ENCODE results near the gene CDC27.
A peak's percentile ranks its signal among the peaks of the same experiment; 100 is the strongest.

The CDC27 gene

GRCh38 chr17:47210779-47211178 lies 21.7 kb upstream of the CDC27 start:
- peaks cover 35% of the 10 kb centered on the region for H3K27me3 Mint-ChIP-seq (ENCODE audit: low read depth)
- no peak overlapping the region for H3K27ac Mint-ChIP-seq
- no peaks in the 10 kb centered on the region for H3K9me3 Mint-ChIP-seq
- H3K4me1 Mint-ChIP-seq (ENCODE audit: low read depth), result peaks cover 10% of the 10 kb centered on the region
- H3K4me3 Mint-ChIP-seq, result no peak overlapping the region
- no peaks in the 10 kb centered on the region for H3K36me3 Mint-ChIP-seq (ENCODE audit: low read depth)

GRCh38 chr17:47210105-47210504 lies 21.0 kb upstream of the CDC27 start:
- Mint-ChIP-seq H3K27ac (no peak overlapping the region), H3K4me1 (ENCODE audit: low read depth) (peaks cover 17% of the 10 kb centered on the region), H3K36me3 (ENCODE audit: low read depth) (no peaks in the 10 kb centered on the region), H3K4me3 (no peak overlapping the region), H3K27me3 (ENCODE audit: low read depth) (peaks cover 31% of the 10 kb centered on the region), H3K9me3 (no peaks in the 10 kb centered on the region)

DNA sequence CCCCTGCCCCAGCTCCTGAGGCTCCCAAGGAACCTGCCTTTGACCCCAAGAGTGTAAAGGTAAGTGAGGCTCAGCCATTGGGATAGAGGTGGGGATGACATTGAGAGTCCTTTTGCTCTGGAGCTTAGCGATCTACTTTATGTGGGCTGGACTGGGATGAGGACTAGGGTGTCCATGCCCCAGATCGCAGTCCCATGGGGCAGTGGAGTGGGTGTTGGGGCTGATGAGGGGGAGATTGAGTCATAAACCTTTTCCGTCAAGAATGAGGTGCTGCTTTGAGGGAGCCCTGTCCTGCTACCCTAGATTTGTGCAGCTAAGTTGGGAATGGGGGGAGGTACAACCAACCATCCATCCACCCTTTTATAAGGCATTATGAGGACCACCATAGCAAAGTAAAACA lies 20.4 kb upstream of the CDC27 start:
- Mint-ChIP-seq H3K4me1 (ENCODE audit: low read depth) (peaks cover 23% of the 10 kb centered on the region), H3K36me3 (ENCODE audit: low read depth) (no peaks in the 10 kb centered on the region), H3K27ac (no peak overlapping the region), H3K4me3 (no peak overlapping the region), H3K27me3 (ENCODE audit: low read depth) (peaks cover 28% of the 10 kb centered on the region), H3K9me3 (no peaks in the 10 kb centered on the region)

DNA sequence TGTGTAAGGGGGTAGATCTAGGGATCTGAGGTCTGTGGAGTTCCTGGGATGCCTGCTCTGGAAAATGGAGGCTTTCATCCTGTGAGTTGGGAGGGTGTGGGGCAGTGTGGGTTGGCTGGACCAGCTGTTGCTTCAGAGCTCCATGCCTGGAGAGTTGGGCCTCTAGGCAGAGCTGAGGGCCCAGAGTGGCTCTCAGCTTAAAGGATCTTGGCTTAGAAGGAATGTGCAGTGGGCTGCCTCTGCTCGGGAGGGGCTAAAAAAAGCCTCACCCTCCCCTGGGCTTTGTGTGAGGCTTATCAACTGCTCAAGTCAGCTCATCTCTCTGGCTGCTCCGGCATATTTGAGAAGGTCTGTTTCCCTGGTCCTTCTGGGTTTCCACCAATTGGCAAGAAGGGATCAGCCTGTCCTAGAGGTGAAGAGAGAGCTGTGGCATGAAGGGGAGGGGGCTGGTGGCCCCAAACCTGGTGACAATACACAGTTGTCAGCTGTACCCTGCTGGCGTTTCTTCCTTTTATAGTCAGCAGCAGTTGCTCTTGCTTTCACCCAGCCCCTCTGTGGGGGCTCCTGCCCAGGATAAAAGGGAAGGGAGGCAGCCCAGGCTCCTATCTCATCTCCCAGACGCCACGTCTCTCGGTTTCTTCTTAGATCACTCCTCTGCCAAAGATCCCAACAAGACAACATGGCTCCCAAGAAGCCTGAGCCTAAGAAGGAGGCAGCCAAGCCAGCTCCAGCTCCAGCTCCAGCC lies 19.8 kb upstream of the CDC27 start, which contains the start of gene MYL4:
TSS of gene MYL4 (plus strand) at position 605 of the 745 bp plus-strand sequence. CDS start at position 680, 75 bp downstream.
- peaks cover 22% of the 10 kb centered on the region for H3K27me3 Mint-ChIP-seq (ENCODE audit: low read depth)
- no peak within 1 kb of the TSS for H3K4me3 Mint-ChIP-seq
- no peaks in the 10 kb centered on the region for H3K36me3 Mint-ChIP-seq (ENCODE audit: low read depth)
- no peak within 1 kb of the TSS for H3K27ac Mint-ChIP-seq
- H3K9me3 Mint-ChIP-seq, result no peaks in the 10 kb centered on the region
- H3K4me1 Mint-ChIP-seq (ENCODE audit: low read depth), result peaks cover 29% of the 10 kb centered on the region

GRCh38 chr17:47207143-47208067 lies 18.3 kb upstream of the CDC27 start:
- no peaks in the 10 kb centered on the region for H3K9me3 Mint-ChIP-seq
- peaks cover 36% of the 10 kb centered on the region for H3K4me1 Mint-ChIP-seq (ENCODE audit: low read depth)
- no peak overlapping the region for H3K4me3 Mint-ChIP-seq
- H3K27ac Mint-ChIP-seq, result peak overlapping the region; percentile 18
- no peaks in the 10 kb centered on the region for H3K36me3 Mint-ChIP-seq (ENCODE audit: low read depth)
- H3K27me3 Mint-ChIP-seq (ENCODE audit: low read depth), result peaks cover 10% of the 10 kb centered on the region

GRCh38 chr17:47205419-47205963 lies 16.4 kb upstream of the CDC27 start:
- Mint-ChIP-seq H3K27me3 (ENCODE audit: low read depth) (peaks cover 6% of the 10 kb centered on the region), H3K27ac (peak overlapping the region; percentile 94), H3K36me3 (ENCODE audit: low read depth) (no peaks in the 10 kb centered on the region), H3K4me3 (peak overlapping the region; percentile 60), H3K4me1 (ENCODE audit: low read depth) (peaks cover 39% of the 10 kb centered on the region), H3K9me3 (no peaks in the 10 kb centered on the region)

- Mint-ChIP-seq H3K27me3 (ENCODE audit: low read depth) (peaks cover 6% of the 10 kb centered on the region), H3K27ac (peak overlapping the region; percentile 94), H3K9me3 (no peaks in the 10 kb centered on the region), H3K4me1 (ENCODE audit: low read depth) (peaks cover 46% of the 10 kb centered on the region), H3K4me3 (peak overlapping the region; percentile 60), H3K36me3 (ENCODE audit: low read depth) (no peaks in the 10 kb centered on the region)
These were observed 15.8 kb upstream of the CDC27 start for GRCh38 chr17:47204722-47205418.

DNA sequence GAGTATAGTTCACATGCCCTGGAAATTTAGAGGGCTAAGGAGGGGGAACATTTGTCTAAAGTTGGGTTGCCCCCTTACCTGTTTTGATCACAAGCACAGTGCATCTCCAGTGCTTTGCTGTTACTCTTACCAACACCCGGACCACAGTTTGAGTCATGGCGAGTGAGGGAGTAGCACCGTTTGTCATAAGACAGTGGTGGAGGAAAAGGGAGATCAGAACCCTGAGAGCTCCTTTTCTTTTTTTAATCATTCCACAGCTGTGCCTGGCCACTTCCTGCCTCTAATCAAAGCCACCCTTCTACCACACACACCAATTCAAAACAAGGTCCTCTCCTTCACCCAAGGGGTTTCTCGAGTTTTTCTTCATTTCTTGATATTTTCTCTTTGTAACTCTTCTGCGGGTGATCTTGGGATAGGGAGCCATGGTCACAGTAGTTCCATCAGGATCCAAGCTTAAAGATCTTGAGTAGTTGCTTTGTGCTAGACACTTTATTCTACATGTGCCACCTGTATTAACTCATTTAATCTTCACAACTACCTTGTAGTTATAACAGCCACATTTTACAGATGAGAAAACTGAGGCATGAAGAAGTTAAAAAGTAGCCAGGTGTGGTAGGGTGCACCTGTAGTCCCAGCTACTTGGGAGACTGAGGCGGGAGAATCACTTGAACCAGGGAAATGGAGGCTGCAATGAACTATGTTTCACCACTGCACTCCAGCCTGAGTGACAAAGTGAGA lies 15.1 kb upstream of the CDC27 start:
- Mint-ChIP-seq H3K9me3 (no peaks in the 10 kb centered on the region), H3K27ac (peak overlapping the region; percentile 94), H3K4me3 (peak overlapping the region; percentile 60), H3K27me3 (ENCODE audit: low read depth) (peaks cover 1% of the 10 kb centered on the region), H3K36me3 (ENCODE audit: low read depth) (no peaks in the 10 kb centered on the region), H3K4me1 (ENCODE audit: low read depth) (peaks cover 48% of the 10 kb centered on the region)

- H3K4me3 Mint-ChIP-seq, result no peak overlapping the region
- no peaks in the 10 kb centered on the region for H3K9me3 Mint-ChIP-seq
- H3K4me1 Mint-ChIP-seq (ENCODE audit: low read depth), result peaks cover 39% of the 10 kb centered on the region
- no peaks in the 10 kb centered on the region for H3K36me3 Mint-ChIP-seq (ENCODE audit: low read depth)
- no peaks in the 10 kb centered on the region for H3K27me3 Mint-ChIP-seq (ENCODE audit: low read depth)
- H3K27ac Mint-ChIP-seq, result no peak overlapping the region
These were observed 12.1 kb upstream of the CDC27 start for GRCh38 chr17:47201166-47201565.

GRCh38 chr17:47200325-47200664 lies 11.2 kb upstream of the CDC27 start:
- no peaks in the 10 kb centered on the region for H3K27me3 Mint-ChIP-seq (ENCODE audit: low read depth)
- no peaks in the 10 kb centered on the region for H3K9me3 Mint-ChIP-seq
- H3K27ac Mint-ChIP-seq, result peak overlapping the region; percentile 23
- no peak overlapping the region for H3K4me3 Mint-ChIP-seq
- H3K4me1 Mint-ChIP-seq (ENCODE audit: low read depth), result peaks cover 33% of the 10 kb centered on the region
- no peaks in the 10 kb centered on the region for H3K36me3 Mint-ChIP-seq (ENCODE audit: low read depth)

DNA sequence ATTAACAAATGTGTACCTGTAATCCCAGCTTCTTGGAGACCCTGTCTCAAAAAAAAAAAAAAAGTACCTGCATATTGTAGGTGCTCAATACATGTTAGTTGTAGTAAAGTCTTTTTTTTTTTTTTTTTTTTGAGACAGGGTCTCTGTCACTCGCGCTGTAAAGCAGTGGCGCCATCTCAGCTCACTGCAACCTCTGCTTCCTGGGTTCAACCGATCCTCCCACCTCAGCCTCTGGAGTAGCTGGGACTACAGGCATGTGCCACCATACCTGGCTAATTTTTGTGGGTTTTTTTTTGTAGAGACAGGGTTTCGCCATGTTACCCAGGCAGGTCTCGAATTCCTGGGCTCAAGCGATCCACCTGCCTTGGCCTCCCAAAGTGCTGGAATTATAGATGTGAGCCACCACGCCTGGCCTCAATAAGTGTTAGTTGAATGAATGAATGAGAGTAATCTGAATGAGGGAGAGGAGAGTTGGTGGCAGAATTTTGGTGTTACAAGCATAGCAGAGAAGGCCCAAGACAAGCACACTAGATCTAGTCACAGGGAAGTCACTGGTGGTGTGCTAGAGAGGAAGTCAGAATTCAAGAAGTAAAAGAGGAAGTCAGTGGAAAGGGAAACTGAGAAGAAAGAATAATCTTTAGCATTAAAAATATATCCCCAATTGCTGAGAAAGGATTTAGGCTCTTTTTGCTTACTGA lies 10.7 kb upstream of the CDC27 start:
- Mint-ChIP-seq H3K9me3 (no peaks in the 10 kb centered on the region), H3K4me3 (no peak overlapping the region), H3K4me1 (ENCODE audit: low read depth) (peaks cover 28% of the 10 kb centered on the region), H3K27ac (peak overlapping the region; percentile 6), H3K27me3 (ENCODE audit: low read depth) (no peaks in the 10 kb centered on the region), H3K36me3 (ENCODE audit: low read depth) (no peaks in the 10 kb centered on the region)

DNA sequence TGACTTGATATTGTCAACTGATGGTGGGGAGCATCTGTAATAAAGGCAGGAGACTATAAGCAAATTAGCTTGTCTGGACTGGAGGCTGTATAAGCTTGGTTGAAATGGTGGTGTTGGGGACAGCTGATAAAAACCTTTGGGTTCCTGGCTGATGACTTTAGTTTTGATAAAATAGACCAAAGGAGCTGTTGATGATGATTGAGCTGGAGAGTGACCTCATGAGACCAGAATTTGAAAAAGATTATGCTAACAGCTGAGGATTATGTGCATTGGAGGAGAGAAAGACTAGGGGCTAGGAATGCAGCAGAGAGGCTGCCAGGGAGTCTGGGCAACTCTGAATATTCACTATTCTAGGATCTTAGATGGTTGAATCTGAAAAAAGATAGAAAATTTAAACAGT lies 8.7 kb upstream of the CDC27 start:
- Mint-ChIP-seq H3K27ac (no peak overlapping the region), H3K27me3 (ENCODE audit: low read depth) (no peaks in the 10 kb centered on the region), H3K4me3 (no peak overlapping the region), H3K36me3 (ENCODE audit: low read depth) (no peaks in the 10 kb centered on the region), H3K4me1 (ENCODE audit: low read depth) (peaks cover 13% of the 10 kb centered on the region), H3K9me3 (no peaks in the 10 kb centered on the region)

- no peak overlapping the region for H3K4me3 Mint-ChIP-seq
- H3K9me3 Mint-ChIP-seq, result no peaks in the 10 kb centered on the region
- H3K4me1 Mint-ChIP-seq (ENCODE audit: low read depth), result peaks cover 12% of the 10 kb centered on the region
- no peak overlapping the region for H3K27ac Mint-ChIP-seq
- no peaks in the 10 kb centered on the region for H3K36me3 Mint-ChIP-seq (ENCODE audit: low read depth)
- no peaks in the 10 kb centered on the region for H3K27me3 Mint-ChIP-seq (ENCODE audit: low read depth)
These were observed 4.9 kb upstream of the CDC27 start for GRCh38 chr17:47193931-47194511.

Data from T-helper 1 cell treated with Interleukin-12 subunit alpha and Interleukin-12 subunit beta and Interleukin-4 antibody, amounts not matched to agents 30 μg/mL and 1 μg/mL, for 36 hours (primary cell).